NCI-H1105 treated with DMSO at 0.1 percent for 48 hours (cell line): Measurements from ENCODE around the gene ABCA4.

ENCODE experiments used
- DNase-seq: peaks from one replicate; lab custom pipeline; 2025; lab: John Stamatoyannopoulos, UW

ABCA4 gene

DNA sequence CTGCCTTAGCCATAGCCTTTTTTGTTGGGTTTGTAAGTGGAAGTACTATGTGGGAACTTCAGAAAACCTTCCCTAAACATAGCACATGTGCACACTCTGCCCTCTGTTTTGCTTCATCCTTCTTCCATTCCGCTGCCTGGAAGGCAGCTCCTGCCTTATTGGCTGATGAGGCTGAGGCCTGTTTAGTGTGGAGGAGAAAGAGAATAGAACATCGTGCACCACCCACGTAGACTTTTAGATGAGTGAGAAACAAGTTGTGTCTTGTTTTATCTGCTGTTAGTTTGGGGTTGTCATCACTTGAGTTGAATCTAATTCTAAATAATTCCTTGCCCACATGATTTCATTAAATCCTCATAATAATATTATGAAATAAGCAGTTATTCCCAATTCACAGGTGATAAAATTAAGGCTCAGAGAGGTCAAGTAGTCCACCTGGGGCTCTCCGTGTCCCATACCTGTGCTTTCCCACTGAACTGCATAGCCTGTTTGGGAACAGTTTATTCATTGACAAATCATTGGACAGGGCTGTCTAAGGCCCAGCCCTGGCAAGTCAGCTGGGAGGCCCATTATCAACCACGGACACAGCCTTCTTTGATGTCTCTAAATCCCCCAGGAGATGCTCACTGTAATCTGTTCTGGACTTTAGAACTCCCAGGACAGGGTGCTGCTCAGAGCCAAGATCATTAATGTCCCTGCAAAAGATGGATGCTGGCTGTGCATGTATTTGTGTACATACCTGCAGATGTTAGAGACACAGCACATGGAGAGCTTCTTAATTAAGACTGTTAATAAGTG, 93.0 kb downstream of the ABCA4 start:
- no peak for DNase-seq

DNA sequence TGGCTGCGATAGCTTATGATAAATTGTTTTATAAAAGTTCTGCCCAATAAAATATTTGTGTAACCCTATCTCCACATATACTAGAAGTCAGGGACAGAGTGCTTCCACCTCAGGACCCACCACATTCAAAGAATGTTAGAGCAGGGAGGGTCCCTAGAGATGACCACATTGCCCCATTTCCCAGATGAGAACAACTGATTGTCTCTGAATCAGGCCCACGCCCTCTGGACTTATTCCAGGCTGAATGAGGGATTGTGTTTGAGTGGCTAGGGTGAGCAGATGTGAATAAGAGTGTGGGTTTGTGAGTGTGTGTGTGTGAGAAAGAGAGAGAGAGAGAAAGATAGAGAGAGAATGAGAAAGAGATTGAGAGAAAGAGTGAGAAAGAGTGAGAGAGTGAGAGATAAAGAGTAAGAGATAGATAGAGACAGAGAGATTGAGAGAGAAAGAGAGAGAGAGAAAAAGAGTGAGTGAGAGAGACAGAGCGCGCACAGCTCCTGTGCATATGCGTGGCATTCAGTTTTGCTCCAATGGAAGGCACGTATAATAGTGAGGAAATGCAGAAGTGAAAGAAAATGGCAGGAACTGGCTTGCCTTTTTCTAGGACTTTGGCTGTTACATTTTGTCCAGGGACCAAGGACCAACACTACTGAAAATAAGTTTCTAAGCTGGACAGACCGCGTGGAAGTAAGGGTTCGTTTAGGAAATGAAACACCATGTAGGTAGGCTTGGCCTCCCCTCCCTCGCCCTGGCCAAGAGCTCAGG, 94.1 kb downstream of the ABCA4 start:
- no peak for DNase-seq

DNA sequence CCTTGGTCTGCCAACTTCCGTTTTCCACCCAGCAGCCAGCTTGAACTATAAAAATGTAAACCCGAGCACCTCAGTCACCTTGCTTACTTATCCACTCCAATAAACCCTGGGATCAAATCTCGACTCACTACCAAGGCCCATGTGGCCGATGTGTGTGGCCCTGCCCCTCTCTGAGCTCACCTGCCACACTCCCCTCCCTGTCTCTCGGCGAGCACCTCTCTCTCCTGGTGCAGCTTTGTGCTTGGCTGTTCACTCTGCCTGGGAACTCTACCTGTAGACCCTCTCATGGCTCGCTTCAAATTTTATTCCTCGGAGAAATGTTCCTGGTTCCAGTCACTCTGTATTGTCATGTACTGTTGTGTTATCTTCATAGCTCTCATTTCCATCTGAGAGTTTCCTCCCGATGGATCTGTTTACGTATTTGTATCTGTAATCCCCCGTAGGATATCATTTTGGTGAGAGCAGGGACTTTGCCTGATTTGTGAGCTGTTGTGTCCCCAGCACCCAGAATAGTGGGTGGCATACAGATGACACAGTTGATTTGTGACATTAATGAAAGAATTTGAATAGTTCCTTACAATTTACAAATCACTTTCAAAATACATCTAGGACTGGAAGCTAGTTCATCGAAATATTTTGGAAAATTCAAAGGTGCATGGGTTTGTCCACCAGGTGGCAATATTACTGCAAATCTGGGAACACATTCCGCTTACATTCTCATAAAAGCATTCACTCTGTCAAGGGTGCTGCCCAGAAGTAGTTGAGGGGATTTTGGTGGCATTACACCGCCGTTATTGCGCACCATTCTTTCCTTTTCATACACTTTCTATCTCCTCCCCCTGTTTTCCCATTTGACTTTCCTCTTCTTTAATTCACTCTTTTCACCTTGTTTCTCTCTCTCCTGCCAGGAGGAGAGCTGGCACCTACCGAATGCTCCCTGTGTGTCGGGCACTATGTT, 95.3 kb downstream of the ABCA4 start:
- DNase-seq: peak; percentile 56

DNA sequence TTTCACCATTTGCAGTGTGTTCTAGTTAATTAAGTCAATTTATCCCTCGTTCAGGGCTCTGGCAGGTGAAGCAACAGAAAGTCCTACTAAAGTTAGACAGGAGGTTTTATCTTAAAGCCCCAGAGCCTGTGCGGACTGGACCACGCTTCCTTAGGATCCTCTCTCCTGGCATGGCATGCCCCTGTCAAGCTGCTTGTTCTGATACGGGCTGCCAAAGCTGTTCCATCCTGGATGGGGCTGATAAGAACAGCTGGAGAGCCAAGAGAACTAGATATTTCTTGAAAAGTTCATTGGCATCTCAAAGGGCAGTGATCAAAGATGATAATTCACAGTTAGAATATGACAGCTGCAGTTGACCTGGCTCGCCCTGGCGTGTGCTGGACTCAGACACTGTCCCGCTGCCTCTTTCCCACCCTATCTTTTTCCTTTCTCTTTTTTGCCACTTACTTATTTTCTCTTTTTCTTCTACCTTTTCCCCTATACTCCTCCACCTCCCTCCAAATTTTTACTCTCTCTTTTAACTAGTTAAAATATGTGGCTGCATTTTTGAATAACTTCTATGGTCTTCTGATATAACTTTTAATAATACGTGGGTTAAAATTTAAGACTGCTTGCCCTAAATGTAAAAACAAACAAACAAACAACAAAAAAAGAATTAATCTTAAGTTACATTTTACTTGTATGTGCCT, 96.7 kb downstream of the ABCA4 start:
- DNase-seq: no peak

DNA sequence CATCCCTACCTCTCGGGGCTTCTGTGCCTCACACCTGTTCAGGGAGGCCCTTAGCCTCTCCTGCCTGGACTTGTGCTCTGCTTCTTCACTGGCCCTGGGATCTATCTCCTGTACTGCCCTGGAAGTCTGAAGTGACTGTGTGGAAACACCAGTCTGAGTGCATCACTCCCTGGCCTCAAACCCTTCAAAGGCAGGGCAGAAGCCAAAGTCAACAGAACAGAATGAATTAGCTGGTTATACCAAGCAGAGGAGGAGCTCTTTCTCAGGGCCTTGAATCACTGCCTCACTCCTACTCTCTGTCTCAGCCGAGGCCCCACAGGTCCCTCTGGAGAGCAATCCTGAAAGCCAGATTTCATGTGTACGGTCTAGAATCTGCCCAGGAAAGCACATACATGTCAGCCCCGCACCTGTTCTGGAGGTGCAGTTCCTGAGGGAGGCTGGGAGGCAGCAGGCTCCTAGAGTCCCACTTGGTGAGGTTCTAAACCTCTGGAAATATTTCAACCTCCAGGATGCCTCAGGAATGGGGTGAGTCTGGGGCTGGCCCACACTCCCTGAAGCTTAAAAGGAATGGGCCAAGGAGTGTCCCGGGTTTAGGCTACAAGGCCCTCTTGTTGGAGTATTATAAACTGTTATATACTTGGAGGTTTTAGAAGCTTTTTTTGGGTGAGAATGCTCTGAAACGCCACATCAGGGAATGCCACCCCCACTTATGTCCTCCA, 98.3 kb downstream of the ABCA4 start:
- no peak for DNase-seq

DNA sequence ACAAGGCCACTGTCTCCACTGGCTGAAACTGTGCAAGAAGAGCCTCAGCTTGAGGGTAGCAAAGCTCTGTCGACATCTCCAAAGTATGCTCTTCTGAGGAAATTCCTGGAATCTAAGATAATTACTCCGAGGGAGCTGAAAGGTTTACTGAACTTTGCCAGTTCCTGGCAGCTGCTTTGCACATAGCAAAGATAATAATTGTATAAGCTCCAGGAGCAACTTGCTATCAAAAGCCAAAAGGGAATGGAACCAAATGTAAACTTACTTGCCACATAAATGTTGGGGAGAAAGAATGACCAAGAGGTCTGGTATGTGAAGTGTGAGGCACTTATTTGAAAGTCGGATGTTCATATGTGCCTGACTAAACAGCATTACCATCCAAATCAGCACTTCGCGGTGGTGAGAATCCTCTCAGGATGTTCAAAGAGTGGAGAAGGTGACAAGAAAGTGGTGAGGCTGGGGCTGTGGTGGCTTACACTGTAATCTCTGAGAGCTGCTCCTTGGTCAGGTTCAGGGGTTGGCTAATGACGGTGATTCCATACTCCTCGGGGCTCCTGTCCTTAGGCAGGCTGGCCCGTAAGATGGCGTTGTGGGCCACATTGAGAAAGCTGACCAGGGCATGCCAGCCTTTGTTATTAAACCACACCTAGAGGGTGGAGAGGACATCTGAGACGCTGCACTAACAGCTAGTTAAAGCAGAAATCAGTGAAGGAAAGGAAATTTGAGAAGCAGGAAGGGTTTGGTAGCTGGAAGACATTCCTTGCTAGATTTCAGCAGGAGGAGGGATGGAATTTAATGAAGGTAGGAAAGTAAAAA, 100.0 kb downstream of the ABCA4 start:
- DNase-seq: no peak

DNA sequence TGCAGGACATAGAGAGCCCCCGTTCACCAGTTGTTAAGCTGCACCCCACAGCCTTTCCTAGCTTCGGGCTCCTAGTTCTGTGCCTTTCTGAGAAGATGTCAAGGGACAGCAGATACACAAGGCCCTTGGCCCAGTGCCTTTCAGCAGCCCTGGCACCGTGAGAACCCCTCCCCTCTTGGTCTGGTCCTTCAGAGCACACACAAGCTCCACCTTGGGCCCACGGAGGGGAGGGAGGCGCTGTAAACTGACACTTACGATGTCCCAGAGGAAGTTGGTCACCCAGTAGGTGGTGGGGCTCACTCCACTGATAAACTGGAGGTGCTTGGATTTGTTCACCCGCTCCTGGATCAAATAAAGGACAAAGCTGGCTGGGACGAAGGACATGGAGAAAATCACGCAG, 101.6 kb downstream of the ABCA4 start:
- no peak for DNase-seq

DNA sequence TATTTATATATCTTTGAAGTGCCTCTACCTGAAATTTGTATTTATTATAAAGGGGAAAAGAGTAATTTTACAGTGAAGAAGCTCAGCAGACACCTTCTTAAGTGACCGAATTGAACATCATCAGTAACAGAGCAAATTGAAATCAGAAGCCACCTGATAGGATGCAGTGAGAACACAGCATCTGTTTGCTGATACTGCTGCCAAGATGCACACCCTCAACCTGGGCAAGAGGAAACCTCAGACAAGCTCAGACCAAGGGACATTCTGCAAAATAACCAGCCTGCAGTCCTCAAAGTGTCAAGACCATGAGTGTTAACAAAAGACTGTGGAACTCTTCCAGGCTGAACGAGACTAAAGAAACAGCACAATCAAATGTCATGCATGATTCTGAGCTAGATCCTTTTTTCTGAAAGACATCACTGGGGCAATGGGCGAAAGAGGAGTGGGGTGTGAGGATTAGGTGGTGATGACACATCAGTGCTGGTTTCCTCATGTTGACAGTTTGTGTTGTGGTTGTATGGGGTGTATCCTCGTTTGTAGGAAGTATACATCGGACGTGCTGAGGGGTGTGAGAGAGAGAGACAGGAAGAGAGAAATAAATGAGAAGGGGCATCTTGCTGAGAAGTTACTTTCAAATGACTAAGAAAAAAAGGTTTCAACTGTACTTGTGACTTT, 103.7 kb downstream of the ABCA4 start:
- DNase-seq: no peak

DNA sequence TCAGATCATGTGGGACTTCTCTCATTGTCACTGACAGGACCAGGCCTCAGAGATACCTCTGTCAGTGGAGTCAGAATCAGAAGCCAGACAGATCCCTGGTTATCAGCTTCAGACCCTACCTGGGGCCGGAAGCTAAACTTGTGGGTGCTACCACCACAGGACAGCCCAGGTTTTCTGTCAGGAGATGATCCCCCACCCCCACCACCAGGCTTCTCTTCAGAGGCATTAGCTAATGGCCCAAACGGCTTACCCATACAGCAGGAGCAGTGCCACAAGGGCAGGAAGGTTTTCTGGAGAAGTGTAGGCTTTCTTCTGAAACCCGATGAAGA, 105.5 kb downstream of the ABCA4 start:
- no peak for DNase-seq

DNA sequence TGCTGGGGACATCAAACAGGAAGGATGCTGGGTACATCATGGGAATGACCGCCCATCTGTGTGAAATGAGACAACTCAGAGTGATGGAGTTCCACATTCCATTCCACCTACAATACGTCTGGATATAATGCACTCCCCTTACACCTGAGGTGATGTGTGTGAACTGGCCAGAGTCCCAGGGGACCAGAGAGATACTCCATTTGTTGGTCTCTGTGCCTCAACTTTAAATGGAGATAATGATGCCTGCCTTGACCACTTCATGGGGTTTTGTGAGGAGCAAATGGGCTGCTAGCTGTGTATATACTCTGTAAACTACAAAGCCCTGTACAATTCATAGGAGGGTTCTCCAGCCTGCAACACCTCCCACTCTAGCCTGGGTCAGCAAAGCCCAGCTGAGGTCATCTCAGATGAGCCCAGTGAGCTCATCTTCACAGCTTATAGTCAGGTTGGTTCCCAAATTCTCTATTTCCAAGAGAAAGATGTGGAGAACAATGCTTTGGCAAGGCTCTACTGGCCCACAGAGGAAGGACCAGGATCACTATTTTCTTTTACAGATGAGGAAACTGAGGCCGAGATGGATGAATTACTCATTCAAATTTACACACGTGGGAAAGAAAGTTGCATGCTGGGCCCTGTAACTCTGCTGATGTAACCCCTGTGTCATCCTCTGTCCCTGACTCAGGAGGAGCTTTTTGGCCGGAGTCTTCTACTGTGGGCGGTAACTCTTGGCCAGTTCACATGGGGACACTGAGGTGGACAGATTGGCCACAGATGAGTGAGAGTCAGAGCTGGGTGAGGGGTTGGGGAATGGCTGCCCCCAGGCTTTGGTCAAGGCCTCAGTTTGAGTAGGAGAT, 106.1 kb downstream of the ABCA4 start:
- DNase-seq: no peak

DNA sequence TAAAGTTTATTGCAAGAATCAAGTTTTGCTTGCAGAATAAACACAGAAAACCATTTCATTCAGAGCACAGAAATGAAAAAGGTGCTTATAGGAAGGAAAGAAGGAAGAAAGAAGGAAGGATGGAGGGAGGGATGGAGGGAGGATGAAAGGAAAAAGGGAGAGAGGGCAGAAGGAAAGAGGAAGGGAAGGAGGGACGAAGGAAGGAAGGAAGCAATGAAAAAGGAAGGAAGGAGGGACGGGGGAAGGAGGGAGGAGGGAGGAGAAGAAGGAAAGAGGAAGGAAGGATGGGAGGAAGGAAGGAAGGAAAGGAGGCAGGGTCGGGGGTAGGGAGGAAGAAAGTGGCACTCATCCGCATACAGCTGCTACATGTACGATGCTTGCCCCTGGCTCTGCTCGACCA, 106.9 kb downstream of the ABCA4 start:
- no peak for DNase-seq

DNA sequence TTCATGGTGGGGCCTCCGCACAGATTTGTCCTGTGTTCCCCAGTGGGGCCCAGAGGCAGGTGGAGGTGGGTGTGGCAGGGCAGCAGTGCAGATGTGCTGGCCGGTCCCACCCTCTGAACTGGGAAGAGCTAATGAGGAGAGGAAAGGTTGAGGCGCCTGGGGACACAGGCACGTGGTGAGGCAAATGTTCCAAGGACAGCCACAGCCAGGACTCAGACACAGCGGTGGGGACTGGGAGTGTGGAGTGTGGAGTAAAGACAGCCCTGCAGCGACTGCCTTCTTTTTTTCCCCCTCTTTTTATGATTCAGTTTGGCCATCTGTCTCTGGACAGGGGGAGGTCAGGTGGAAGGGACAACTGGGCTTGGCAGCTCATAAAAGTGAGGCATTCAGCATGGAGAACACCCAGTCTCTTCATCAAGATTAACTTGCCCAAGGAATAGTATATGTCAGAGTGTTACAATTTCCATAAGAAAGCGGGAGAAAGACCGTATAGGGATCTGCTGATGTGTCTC, 107.5 kb downstream of the ABCA4 start:
- no peak for DNase-seq

DNA sequence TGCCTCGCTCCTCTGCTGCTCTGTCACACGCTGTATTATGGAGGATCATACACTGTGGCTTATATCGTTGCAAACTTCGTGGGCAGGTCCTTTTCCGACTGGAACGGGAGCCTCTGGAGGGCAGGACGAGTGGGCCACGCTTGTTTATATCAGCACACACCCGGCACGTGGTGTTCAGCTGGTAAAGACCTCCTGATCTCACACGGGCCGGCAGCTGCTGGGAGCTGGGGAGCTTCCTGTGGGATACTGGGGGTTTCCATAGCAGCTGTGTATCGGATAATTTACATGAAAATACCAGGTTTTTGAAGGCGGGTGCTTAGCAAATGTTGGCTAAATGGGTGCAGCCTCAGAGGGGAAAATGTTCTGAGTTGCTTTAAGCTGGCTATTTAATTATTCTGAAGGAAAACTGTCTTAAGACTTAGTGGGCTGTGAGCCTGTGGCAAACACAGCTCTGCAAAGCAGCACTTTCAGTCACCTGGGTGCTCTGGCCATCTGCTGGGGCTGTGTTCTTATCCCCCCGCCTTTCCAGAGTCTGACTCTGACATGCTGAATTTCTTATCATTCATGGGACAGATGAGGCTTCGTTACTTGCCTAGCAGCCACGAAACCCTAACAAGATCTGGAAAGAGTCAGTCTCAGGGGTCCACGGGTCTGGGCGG, 108.1 kb downstream of the ABCA4 start:
- DNase-seq: no peak

DNA sequence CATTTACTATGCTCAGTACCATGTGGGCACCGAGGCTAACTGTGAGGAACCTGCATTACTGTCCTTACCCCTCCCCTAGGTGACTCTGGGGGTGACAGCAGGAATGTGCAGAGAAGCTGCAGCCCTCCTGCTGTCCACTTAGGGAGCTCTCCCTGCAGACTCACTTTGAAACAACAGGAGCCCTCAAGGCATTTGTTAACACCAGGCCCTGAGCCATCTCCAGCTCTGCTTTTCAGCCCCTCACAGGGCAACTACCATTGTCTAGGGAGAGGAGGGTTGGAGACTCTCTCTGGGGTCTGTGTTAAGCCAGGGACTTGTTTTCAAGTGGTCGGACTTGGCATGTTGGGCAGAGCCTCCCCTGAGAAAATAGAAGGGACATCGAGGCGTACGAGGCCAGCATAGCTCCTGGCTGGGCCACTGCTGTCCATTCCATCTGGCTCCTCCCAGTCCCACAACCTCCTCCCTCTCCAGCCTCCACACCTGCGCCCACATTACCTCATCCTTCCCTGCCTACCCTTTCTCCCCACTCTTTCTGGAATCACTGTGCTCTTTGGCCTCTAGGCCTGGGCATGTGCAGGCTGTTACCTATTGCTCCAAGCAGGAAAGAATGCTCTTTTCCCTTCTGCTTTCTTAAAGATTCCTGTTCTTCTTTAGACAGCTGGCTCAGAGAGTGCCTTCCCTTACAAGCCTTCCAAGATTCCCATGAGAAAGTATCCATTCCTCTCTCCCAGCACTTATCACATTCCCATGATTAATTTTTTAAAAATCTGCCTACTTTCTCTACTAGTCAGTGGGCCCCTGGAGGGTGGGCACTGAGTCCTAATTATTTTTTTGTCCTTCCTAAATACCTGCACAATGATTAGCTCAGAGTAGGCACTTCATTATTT, 109.0 kb downstream of the ABCA4 start:
- DNase-seq: no peak

DNA sequence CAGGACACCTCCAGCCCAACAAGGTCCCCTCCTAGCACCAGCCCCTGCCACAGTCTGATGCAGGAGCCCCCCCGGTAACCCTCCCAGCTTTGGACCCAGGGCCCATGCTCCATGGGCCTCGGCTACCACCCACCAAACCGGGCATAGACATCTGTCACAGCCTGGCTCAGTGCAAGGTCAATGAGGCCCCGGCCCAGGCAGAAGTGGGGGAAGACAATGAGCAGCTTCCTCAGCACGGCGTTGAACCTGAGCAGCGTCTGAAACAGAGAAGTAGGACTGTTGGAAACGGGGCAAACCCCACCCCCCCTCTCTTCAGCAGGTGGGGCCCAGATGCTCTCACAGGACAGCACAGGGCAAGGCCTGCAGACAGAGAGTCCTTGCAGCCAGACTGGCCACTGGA, 109.8 kb downstream of the ABCA4 start:
- DNase-seq: no peak

DNA sequence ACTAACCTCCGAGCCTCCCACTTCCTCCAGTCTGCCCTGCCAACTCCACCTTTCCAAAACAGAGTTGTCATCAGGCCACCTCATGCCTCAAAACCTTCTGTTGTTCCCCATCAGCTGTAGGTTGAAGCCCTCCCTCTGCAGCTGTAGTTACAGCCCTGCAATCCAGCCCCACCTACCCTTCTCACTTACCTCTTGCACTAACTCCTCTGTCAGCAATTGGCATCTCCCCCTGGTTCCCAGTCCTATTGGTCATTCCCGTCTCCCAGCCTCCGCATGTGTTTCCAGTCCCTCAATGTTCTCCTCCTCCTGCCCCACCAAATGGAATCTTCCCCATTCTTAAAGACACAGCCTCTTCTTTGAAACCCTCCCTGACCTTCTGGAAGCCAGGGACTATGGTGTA, 111.6 kb downstream of the ABCA4 start:
- DNase-seq: no peak

DNA sequence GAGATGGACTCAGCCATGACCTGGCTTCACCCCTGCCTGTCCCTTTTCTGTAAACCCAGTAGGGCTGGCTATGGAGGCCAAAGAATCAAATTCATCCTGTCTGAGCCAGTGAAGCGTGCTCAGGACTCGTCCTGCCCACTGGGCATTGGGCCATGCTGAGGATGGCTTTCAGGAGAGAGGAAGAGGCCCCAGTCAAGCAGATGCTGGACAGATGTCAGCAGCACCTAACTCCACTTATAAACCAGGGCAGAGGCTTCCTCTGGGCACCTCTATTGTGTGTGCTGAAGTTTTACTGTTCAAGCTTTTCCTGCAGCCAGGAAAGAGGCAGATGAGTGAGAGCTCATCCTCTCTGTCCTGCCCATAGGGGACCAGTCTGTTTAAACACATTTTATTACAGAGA, 114.3 kb downstream of the ABCA4 start:
- no peak for DNase-seq
